Measurements from ENCODE around the gene PNMT.

DNA sequence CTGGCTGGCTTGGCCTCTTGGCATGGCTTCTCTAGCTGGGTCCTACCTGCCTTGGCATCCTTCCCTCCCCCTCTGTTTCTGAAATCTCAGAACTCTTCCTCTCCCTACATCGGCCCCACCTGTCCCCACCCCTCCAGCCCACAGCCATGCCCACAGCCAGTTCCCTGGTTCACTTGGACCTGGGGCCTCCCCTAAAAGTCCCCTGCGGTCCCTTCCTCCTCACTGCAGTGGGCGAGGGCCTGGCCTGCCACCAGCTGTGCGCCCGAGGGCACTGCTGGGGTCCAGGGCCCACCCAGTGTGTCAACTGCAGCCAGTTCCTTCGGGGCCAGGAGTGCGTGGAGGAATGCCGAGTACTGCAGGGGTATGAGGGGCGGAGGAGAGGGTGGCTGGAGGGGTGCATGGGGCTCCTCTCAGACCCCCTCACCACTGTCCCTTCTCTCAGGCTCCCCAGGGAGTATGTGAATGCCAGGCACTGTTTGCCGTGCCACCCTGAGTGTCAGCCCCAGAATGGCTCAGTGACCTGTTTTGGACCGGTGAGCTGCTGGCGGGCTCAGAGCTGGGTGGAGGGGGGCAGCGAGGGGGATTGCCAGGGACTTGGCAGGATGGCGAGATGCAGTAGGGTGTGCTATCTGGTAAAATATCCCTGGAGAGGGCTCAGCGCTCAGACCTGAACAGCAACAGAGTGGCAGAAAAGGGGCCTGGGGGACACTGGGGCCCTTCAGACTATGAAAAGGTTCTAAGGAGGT, 48.0 kb downstream of the PNMT start:
- no peak for TF ChIP-seq JUN (IDR thresholded peaks at IDR 0.05; ENCODE audit: borderline replicate concordance, insufficient read depth, insufficient read length, low read depth)
- TF ChIP-seq POLR2A (IDR thresholded peaks at IDR 0.05; ENCODE audit: low read depth, low read length), result no peak
- TF ChIP-seq, protein P1, sequence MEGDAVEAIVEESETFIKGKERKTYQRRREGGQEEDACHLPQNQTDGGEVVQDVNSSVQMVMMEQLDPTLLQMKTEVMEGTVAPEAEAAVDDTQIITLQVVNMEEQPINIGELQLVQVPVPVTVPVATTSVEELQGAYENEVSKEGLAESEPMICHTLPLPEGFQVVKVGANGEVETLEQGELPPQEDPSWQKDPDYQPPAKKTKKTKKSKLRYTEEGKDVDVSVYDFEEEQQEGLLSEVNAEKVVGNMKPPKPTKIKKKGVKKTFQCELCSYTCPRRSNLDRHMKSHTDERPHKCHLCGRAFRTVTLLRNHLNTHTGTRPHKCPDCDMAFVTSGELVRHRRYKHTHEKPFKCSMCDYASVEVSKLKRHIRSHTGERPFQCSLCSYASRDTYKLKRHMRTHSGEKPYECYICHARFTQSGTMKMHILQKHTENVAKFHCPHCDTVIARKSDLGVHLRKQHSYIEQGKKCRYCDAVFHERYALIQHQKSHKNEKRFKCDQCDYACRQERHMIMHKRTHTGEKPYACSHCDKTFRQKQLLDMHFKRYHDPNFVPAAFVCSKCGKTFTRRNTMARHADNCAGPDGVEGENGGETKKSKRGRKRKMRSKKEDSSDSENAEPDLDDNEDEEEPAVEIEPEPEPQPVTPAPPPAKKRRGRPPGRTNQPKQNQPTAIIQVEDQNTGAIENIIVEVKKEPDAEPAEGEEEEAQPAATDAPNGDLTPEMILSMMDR (IDR thresholded peaks at IDR 0.05; ENCODE audit: extremely low read depth in 1 of 2, insufficient read depth in 1 of 2, low read depth in 1 of 2, low read length in 2 of 2), result no peak
- TF ChIP-seq EZH2 (IDR thresholded peaks at IDR 0.05; ENCODE audit: borderline replicate concordance, low read depth, low read length, severe bottlenecking), result no peak
- no peak for TF ChIP-seq POLR2AphosphoS5 (IDR thresholded peaks at IDR 0.05; ENCODE audit: insufficient read depth, low read depth, low read length)
- TF ChIP-seq MYC (IDR thresholded peaks at IDR 0.05; ENCODE audit: low read depth, low read length), result no peak
- TF ChIP-seq, protein P2, sequence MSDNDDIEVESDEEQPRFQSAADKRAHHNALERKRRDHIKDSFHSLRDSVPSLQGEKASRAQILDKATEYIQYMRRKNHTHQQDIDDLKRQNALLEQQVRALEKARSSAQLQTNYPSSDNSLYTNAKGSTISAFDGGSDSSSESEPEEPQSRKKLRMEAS (IDR thresholded peaks at IDR 0.05; ENCODE audit: insufficient read depth, insufficient read length), result no peak

Measured in endothelial cell of umbilical vein (primary cell).